ENCODE data around the gene CRIM1. TPM values are rescaled to one million over a fixed set of nuclear protein-coding genes. Genes with fewer than 3 reads are reported as not detected.

Gene CRIM1
- total RNA-seq, 1 experiment from 2014 or later, result 27.6 TPM

DNA sequence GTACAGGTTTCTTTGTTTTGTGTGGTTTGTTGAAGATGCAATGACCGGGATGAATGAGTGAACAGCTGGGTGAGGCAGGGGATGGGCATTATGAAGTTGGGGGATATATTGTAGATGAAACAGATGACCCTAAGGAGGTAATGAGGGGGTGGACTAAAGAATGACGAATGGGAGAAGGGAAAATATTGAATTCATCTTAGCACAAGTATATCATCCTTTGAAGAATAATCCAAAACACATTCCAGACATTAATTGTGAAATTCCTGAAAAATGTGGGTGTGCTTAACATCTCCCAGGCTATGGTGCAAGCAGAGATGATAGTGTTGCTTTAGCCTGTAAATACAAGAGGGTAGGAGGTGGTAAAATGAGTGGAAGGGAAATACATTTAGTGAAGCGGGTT lies 5.8 kb downstream of the CRIM1 start:
- Histone ChIP-seq H3K4ac (ENCODE audit: low read depth, low read length) (no peak overlapping the region), H2AFZ (ENCODE audit: low read length) (no peak overlapping the region), H3T11ph (ENCODE audit: low read length) (no peak overlapping the region), H3K27me3 (ENCODE audit: insufficient read depth, low read length) (no peaks in the 10 kb centered on the region), H3K4me1 (ENCODE audit: insufficient read depth, low read length) (peaks cover 12% of the 10 kb centered on the region), H3K27ac (ENCODE audit: insufficient read length, low read depth, low read length) (no peak overlapping the region), H3K4me2 (ENCODE audit: insufficient read depth, insufficient read length, low read length) (no peak overlapping the region), H2BK5ac (ENCODE audit: insufficient read length, low read length) (no peak overlapping the region), H4K8ac (replicated peaks; ENCODE audit: insufficient read length, low read depth, low read length) (no peak overlapping the region), H2AK5ac (ENCODE audit: insufficient read length, low read length) (no peak overlapping the region), H3K56ac (ENCODE audit: insufficient read length, low read depth, low read length) (no peak overlapping the region), H2BK20ac (ENCODE audit: low read depth, low read length, poor library complexity, severe bottlenecking) (no peak overlapping the region), H4K20me1 (ENCODE audit: control insufficient read depth, insufficient read depth, insufficient read length) (no peaks in the 10 kb centered on the region), H2BK12ac (ENCODE audit: insufficient read length, low read depth, low read length) (no peak overlapping the region), H3K23ac (ENCODE audit: insufficient read length, low read depth, low read length) (no peak overlapping the region), H2BK120ac (ENCODE audit: low read depth, low read length, poor library complexity, severe bottlenecking) (no peak overlapping the region), H3K79me2 (ENCODE audit: insufficient read depth, low read length) (peaks cover 56% of the 10 kb centered on the region; the same call in 1 of the 2 replicates), H3K14ac (ENCODE audit: insufficient read depth, low read length) (no peak overlapping the region), H3K23me2 (ENCODE audit: insufficient read length, low read depth, low read length, poor library complexity, severe bottlenecking) (peaks cover 14% of the 10 kb centered on the region), H4K91ac (ENCODE audit: insufficient read length, low read depth, low read length) (no peak overlapping the region), H2BK15ac (ENCODE audit: low read depth, low read length) (no peak overlapping the region), H3K9ac (ENCODE audit: extremely low read depth, insufficient read length, low read length) (no peak overlapping the region), H3K79me1 (ENCODE audit: insufficient read depth, low read depth, low read length, poor library complexity, severe bottlenecking) (no peaks in the 10 kb centered on the region), H4K5ac (ENCODE audit: insufficient read length, low read depth, low read length) (no peak overlapping the region), H3K18ac (ENCODE audit: insufficient read length, low read depth, low read length) (no peak overlapping the region), H3K9me3 (ENCODE audit: control insufficient read depth, low read depth, low read length) (no peaks in the 10 kb centered on the region)
- TF ChIP-seq, protein P1, sequence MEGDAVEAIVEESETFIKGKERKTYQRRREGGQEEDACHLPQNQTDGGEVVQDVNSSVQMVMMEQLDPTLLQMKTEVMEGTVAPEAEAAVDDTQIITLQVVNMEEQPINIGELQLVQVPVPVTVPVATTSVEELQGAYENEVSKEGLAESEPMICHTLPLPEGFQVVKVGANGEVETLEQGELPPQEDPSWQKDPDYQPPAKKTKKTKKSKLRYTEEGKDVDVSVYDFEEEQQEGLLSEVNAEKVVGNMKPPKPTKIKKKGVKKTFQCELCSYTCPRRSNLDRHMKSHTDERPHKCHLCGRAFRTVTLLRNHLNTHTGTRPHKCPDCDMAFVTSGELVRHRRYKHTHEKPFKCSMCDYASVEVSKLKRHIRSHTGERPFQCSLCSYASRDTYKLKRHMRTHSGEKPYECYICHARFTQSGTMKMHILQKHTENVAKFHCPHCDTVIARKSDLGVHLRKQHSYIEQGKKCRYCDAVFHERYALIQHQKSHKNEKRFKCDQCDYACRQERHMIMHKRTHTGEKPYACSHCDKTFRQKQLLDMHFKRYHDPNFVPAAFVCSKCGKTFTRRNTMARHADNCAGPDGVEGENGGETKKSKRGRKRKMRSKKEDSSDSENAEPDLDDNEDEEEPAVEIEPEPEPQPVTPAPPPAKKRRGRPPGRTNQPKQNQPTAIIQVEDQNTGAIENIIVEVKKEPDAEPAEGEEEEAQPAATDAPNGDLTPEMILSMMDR (conservative IDR thresholded peaks at IDR 0.05), result no peak
- peak overlapping the region in 1 of 3 experiments; percentile 46; a peak in 4 of 7 replicates for H3K27ac Mint-ChIP-seq
- no CpG with 5 or more reads among the region's 3 CpGs for WGBS (ENCODE audit: extremely low coverage, insufficient read length, low lambda C conversion rate)
- no peak for DNase-seq
- no peak overlapping the region for H3K4me3 Mint-ChIP-seq
- peaks cover 1% of the 10 kb centered on the region; the same call in 1 of the 2 replicates for H3K27me3 Mint-ChIP-seq (ENCODE audit: low read depth)
- no peaks in the 10 kb centered on the region; a peak in 1 of 7 replicates for H3K36me3 Mint-ChIP-seq (ENCODE audit: insufficient read depth in 1 of 3, low read depth in 3 of 3)
- H3K9me3 Mint-ChIP-seq, result peaks cover 0 to 2% of the 10 kb centered on the region in 2 experiments; a peak in 1 of 5 replicates
- peaks cover 78 to 87% of the 10 kb centered on the region in 2 experiments for H3K4me1 Mint-ChIP-seq
